PC-3 (cell line): Measurements from ENCODE around the gene TUBB1. TPM values are rescaled to one million over a fixed set of nuclear protein-coding genes. Genes with fewer than 3 reads are reported as not detected.

Experiments
- ATAC-seq: fragments of 200-7000 bp; cut with Tn5 transposase; 2 replicates; pipeline ENCODE4 v1.9.1; 2020; ENCODE audit warnings: mild to moderate bottlenecking, moderate library complexity
- BruUV-seq: library from RNA; stranded (reverse); fragments of 400-500 nt; replicated peaks from 2 replicates; lab custom pipeline; 2021; lab: Mats Ljungman, UMichigan
- CTCF ChIA-PET: fragments of 300-600 bp; sonication (Branson Sonifier 250); formaldehyde crosslinking; loops from one replicate; lab custom pipeline; 2022; ENCODE audit warnings: antibody characterized with exemption; lab: Charles Lee
- POLR2A ChIA-PET: fragments of 300-600 bp; sonication (Branson Sonifier 250); formaldehyde crosslinking; loops from one replicate; lab custom pipeline; 2022; ENCODE audit warnings: antibody characterized with exemption; ENCODE audit not compliant: unreplicated experiment; lab: Charles Lee
- DNase-seq: peaks from one replicate; pipeline ENCODE4 v3.0.0-alpha.2; 2015
- H2AFZ ChIP-seq: fragments of 300-600 bp; sonication (generic); 2 replicates; pipeline ENCODE4 v1.6.0; 2016; ENCODE audit warnings: antibody characterized with exemption, low read length
- H3F3A ChIP-seq: fragments of 300-600 bp; sonication (generic); one replicate; pipeline ENCODE4 v1.6.0; 2017; ENCODE audit warnings: antibody characterized with exemption, low read length, control low read depth, mild to moderate bottlenecking; ENCODE audit not compliant: unreplicated experiment
- H3K27ac ChIP-seq: fragments of 300-600 bp; sonication (generic); 2 replicates; pipeline ENCODE4 v1.5.1; 2016; ENCODE audit warnings: mild to moderate bottlenecking, low read length
- H3K27me3 ChIP-seq: fragments of 300-600 bp; sonication (generic); 2 replicates; pipeline ENCODE4 v1.6.1; 2016; ENCODE audit warnings: low read length, mixed read lengths
- H3K36me3 ChIP-seq: fragments of 300-600 bp; sonication (generic); 2 replicates; pipeline ENCODE4 v1.6.1; 2016; ENCODE audit warnings: low read depth, mixed run types, low read length, mixed read lengths
- H3K4me1 ChIP-seq: fragments of 300-600 bp; sonication (generic); 2 replicates; pipeline ENCODE4 v1.5.1; 2016; ENCODE audit warnings: low read length; ENCODE audit not compliant: insufficient read depth
- H3K4me2 ChIP-seq: fragments of 300-600 bp; sonication (generic); 2 replicates; pipeline ENCODE4 v1.6.0; 2016; ENCODE audit warnings: low read length
- H3K4me3 ChIP-seq: fragments of 300-600 bp; sonication (generic); 2 replicates; pipeline ENCODE4 v1.5.1; 2016; ENCODE audit warnings: mild to moderate bottlenecking, low read length, mixed read lengths
- H3K79me2 ChIP-seq: fragments of 300-600 bp; sonication (generic); 2 replicates; pipeline ENCODE4 v1.6.1; 2017; ENCODE audit warnings: low read length, mixed read lengths
- H3K9ac ChIP-seq: fragments of 300-600 bp; sonication (generic); 2 replicates; pipeline ENCODE4 v1.6.0; 2016; ENCODE audit warnings: mild to moderate bottlenecking, low read length
- H3K9me2 ChIP-seq: fragments of 300-600 bp; sonication (generic); replicated peaks from 2 replicates; pipeline ENCODE4 v1.6.1; 2016; ENCODE audit warnings: mixed run types, low read length, mixed read lengths
- H3K9me3 ChIP-seq: fragments of 300-600 bp; sonication (generic); 2 replicates; pipeline ENCODE4 v1.6.1; 2016; ENCODE audit warnings: low read length, mixed read lengths
- H4K20me1 ChIP-seq: fragments of 300-600 bp; sonication (generic); 2 replicates; pipeline ENCODE4 v1.6.1; 2016; ENCODE audit warnings: low read length, mixed read lengths
- EZH2 ChIP-seq: fragments of 300-600 bp; sonication (generic); IDR thresholded peaks from one replicate; pipeline ENCODE4 v1.6.1; 2017; ENCODE audit warnings: antibody characterized with exemption, mild to moderate bottlenecking, low read length; ENCODE audit not compliant: unreplicated experiment
- EZH2phosphoT487 ChIP-seq: fragments of 300-600 bp; sonication (generic); IDR thresholded peaks from 2 replicates; pipeline ENCODE4 v1.6.1; 2018; ENCODE audit warnings: mild to moderate bottlenecking, antibody characterized with exemption, low read length, borderline replicate concordance
- intact Hi-C: fragments of 100-400 bp; cut with micrococcal nuclease; formaldehyde crosslinking; loops from 2 replicates; pipeline ENCODE4 v1.9.0; 2023
- total RNA-seq: library from RNA; depleted of rRNA; stranded (reverse); fragments of >200 nt; gene quantifications from 2 replicates; pipeline ENCODE4 v1.2.3, GENCODE V29; 2014
- TF ChIP-seq, protein P1 (sequence below): fragments of 300-600 bp; sonication (generic); conservative IDR thresholded peaks from 2 replicates; pipeline ENCODE4 v1.5.1; 2017; ENCODE audit warnings: antibody characterized with exemption, low read depth, mild to moderate bottlenecking, low read length

The TUBB1 gene
- total RNA-seq, 1 experiment from 2014 or later: not detected

DNA sequence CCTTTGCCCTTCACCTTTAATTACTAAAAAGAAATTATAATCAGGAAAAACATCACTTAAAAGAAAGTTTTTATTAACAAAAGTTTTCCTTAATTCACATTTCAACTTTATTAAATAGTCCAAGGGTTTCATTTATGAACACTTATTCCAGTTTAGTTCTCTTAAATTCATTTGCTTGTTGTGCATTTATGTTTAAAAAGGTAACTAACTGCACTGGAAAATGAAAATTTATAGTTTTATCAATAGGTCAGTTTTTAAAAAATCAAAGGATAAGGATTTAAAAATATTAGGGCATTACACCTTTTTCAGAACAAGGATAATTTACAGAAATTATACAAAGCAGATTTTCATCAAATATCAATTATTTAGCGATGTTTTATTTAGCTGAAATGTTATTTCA lies 13.9 kb downstream of the TUBB1 start:
- Histone ChIP-seq H3K4me1 (peaks cover 46% of the 10 kb centered on the region), H3K27ac (peak overlapping the region; percentile 68), H3K4me2 (peak overlapping the region; percentile 86), H4K20me1 (peaks cover 30% of the 10 kb centered on the region), H3K9me2 (no peaks in the 10 kb centered on the region), H3K79me2 (peaks cover 82% of the 10 kb centered on the region), H3K4me3 (peak overlapping the region; percentile 77), H3K27me3 (no peaks in the 10 kb centered on the region), H3K9me3 (no peaks in the 10 kb centered on the region), H3K9ac (peak overlapping the region; percentile 95), H3F3A (no peaks in the 10 kb centered on the region), H2AFZ (peak overlapping the region; percentile 78; the same call in 1 of the 2 replicates), H3K36me3 (peaks cover 65% of the 10 kb centered on the region)
- no peak for ATAC-seq
- TF ChIP-seq, protein P1, sequence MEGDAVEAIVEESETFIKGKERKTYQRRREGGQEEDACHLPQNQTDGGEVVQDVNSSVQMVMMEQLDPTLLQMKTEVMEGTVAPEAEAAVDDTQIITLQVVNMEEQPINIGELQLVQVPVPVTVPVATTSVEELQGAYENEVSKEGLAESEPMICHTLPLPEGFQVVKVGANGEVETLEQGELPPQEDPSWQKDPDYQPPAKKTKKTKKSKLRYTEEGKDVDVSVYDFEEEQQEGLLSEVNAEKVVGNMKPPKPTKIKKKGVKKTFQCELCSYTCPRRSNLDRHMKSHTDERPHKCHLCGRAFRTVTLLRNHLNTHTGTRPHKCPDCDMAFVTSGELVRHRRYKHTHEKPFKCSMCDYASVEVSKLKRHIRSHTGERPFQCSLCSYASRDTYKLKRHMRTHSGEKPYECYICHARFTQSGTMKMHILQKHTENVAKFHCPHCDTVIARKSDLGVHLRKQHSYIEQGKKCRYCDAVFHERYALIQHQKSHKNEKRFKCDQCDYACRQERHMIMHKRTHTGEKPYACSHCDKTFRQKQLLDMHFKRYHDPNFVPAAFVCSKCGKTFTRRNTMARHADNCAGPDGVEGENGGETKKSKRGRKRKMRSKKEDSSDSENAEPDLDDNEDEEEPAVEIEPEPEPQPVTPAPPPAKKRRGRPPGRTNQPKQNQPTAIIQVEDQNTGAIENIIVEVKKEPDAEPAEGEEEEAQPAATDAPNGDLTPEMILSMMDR: no peak
- TF ChIP-seq EZH2 (no peak), EZH2phosphoT487 (no peak)
- CTCF ChIA-PET: no interaction called here
- no peak for DNase-seq
- POLR2A ChIA-PET: no interaction called here
- BruUV-seq: no TSS peak
- intact Hi-C loops: loop anchor here (5.0 kb wide), 2 partner anchors 41 to 141 kb away; no protein-coding TSS in a partner anchor

DNA sequence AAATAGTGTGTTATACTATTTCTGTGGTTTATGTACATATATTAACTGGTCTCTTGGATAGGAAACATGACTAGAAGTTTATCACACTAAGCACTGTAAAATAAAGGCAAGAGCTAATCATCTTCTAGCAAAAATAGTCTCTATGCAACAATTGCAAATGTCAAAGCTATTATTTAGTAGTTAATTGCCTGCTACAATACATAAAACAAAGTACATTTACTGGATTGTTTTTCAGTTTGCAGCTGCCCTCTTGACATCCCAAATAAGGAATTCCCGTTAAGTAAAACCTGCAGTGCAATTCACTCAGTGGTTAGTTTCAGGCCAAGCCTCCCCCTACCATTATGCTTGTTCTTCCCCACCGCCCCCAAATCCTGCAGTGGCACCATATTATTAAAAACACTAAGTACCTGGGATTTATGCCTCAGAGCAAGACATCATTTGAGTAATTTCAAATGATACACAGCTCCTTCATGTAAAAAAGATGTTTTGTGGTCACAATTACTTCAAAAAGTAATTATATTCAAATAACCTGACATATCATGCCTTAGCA lies 14.5 kb downstream of the TUBB1 start:
- ATAC-seq: no peak
- Histone ChIP-seq H3K4me3 (peak overlapping the region; percentile 77; the same call in 1 of the 2 replicates), H3K27ac (no peak overlapping the region), H3K36me3 (peaks cover 64% of the 10 kb centered on the region), H3F3A (no peaks in the 10 kb centered on the region), H2AFZ (no peak overlapping the region), H3K4me1 (peaks cover 40% of the 10 kb centered on the region), H3K79me2 (peaks cover 82% of the 10 kb centered on the region), H3K27me3 (no peaks in the 10 kb centered on the region), H3K4me2 (peak overlapping the region; percentile 86), H3K9me3 (no peaks in the 10 kb centered on the region), H3K9ac (no peak overlapping the region), H4K20me1 (peaks cover 28% of the 10 kb centered on the region), H3K9me2 (no peaks in the 10 kb centered on the region)
- DNase-seq: no peak
- CTCF ChIA-PET: no interaction called here
- intact Hi-C loops: loop anchor here (5.0 kb wide), 2 partner anchors 41 to 141 kb away; no protein-coding TSS in a partner anchor
- TF ChIP-seq, protein P1: no peak
- TF ChIP-seq EZH2phosphoT487: no peak
- no peak for TF ChIP-seq EZH2
- POLR2A ChIA-PET: no interaction called here
- no TSS peak for BruUV-seq

GRCh38 chr20:59035381-59035780 lies 16.2 kb downstream of the TUBB1 start:
- Histone ChIP-seq H4K20me1 (peaks cover 30% of the 10 kb centered on the region), H3K4me3 (no peak overlapping the region), H2AFZ (no peak overlapping the region), H3K9ac (no peak overlapping the region), H3K36me3 (peaks cover 63% of the 10 kb centered on the region), H3K27ac (no peak overlapping the region), H3K9me2 (no peaks in the 10 kb centered on the region), H3K9me3 (no peaks in the 10 kb centered on the region), H3K27me3 (no peaks in the 10 kb centered on the region), H3K4me1 (peaks cover 36% of the 10 kb centered on the region), H3K4me2 (no peak overlapping the region), H3K79me2 (peaks cover 82% of the 10 kb centered on the region), H3F3A (no peaks in the 10 kb centered on the region)
- DNase-seq (no peak), ATAC-seq (no peak)
- TF ChIP-seq, protein P1: no peak
- TF ChIP-seq EZH2: no peak
- no peak for TF ChIP-seq EZH2phosphoT487
- CTCF ChIA-PET: no interaction called here
- BruUV-seq: no TSS peak
- POLR2A ChIA-PET: no interaction called here
- intact Hi-C loops: no loop called here
